PC-9 (cell line): ENCODE measurements around the gene MYO5A.

Source experiments
- CTCF ChIP-seq: fragments of 200-600 bp; sonication (generic); conservative IDR thresholded peaks from 2 replicates; pipeline ENCODE4 v1.6.1; 2017; ENCODE audit warnings: mixed run types, antibody characterized with exemption, mild to moderate bottlenecking, moderate library complexity
- EZH2 ChIP-seq: fragments of 200-600 bp; sonication (generic); IDR thresholded peaks from 2 replicates; pipeline ENCODE4 v1.8.0; 2017; ENCODE audit warnings: antibody characterized with exemption, low read depth

GRCh38 chr15:52280326-52281084 lies 248.2 kb downstream of the MYO5A start:
- TF ChIP-seq CTCF (no peak), EZH2 (no peak)
